Rectal smooth muscle tissue (tissue), 1 donor: ENCODE data around the gene CD302.
"Not testable (repeated sequence)": the region's sequence is repeated elsewhere in the genome, so short reads cannot be mapped to it uniquely, and the experiment has no call there.

Experiments used
- H3K27ac ChIP-seq: one replicate; pipeline ENCODE4 v1.7.0; 2013; ENCODE audit warnings: low read depth, low read length, inconsistent platforms
- H3K27me3 ChIP-seq: one replicate; pipeline ENCODE4 v1.7.0; 2013; ENCODE audit warnings: low read length; ENCODE audit not compliant: control insufficient read depth, insufficient read depth
- H3K36me3 ChIP-seq: one replicate; pipeline ENCODE4 v1.7.0; 2013; ENCODE audit warnings: low read length; ENCODE audit not compliant: control insufficient read depth, insufficient read depth
- H3K4me1 ChIP-seq: one replicate; pipeline ENCODE4 v1.7.0; 2013; ENCODE audit warnings: low read length; ENCODE audit not compliant: control insufficient read depth, insufficient read depth
- H3K4me3 ChIP-seq: one replicate; pipeline ENCODE4 v1.7.0; 2013; ENCODE audit warnings: low read length
- H3K9ac ChIP-seq: one replicate; pipeline ENCODE4 v1.7.0; 2013; ENCODE audit warnings: low read length

The CD302 gene

GRCh38 chr2:159760326-159760725, 37.7 kb downstream of the CD302 start:
- H3K36me3 ChIP-seq = peaks cover 3% of the 10 kb centered on the region
- H3K27me3 ChIP-seq = no peaks in the 10 kb centered on the region
- no peak overlapping the region for H3K27ac ChIP-seq

DNA sequence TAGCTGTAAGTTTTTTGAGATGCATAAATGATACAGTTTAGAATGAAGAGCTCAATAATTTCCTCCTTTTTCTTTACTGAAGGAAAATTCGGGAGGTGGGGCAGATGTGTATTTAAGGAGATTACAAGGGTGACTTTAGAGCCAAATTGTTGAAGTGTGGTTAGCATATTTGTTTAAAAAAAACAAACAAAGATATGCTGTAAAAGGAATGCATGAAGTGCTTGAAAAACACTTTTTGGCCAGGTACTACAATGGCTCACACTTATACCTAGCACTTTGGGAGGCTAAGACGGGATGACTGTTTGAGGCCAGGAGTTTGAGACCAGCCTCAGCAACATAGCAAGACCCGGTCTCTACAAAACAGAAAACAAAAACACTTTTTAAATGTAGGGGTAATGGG, 38.4 kb downstream of the CD302 start:
- no peaks in the 10 kb centered on the region for H3K4me1 ChIP-seq
- no peak overlapping the region for H3K9ac ChIP-seq
- H3K4me3 ChIP-seq = no peak overlapping the region
- no peak overlapping the region for H3K27ac ChIP-seq
- peaks cover 3% of the 10 kb centered on the region for H3K36me3 ChIP-seq
- H3K27me3 ChIP-seq = no peaks in the 10 kb centered on the region

More at GRCh38 chr2:159760326-159760725, 37.7 kb downstream of the CD302 start:
- no peak overlapping the region for H3K9ac ChIP-seq
- no peak overlapping the region for H3K4me3 ChIP-seq
- H3K4me1 ChIP-seq = no peaks in the 10 kb centered on the region

GRCh38 chr2:159758686-159759085, 39.3 kb downstream of the CD302 start:
- Histone ChIP-seq H3K9ac (no peak overlapping the region), H3K4me1 (no peaks in the 10 kb centered on the region), H3K36me3 (peaks cover 3% of the 10 kb centered on the region), H3K27ac (no peak overlapping the region), H3K4me3 (no peak overlapping the region), H3K27me3 (no peaks in the 10 kb centered on the region)

DNA sequence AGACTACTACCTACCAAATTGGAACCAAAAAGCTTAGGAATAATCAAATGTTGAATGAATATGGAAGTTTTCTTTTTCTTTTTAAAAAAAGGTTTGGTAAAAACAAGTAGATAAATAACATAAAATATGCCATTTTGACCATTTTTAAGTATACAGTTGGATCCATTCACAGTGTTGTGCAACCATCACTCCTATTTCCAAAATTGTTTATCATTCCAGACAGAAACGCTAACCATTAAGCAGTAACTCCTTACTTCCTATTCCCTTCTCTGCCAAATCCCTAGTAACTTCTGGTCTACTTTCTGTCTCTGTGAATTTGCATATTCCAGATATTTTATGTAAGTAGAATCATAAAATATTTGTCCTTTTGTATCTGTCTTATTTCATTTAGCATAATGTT, 39.8 kb downstream of the CD302 start:
- Histone ChIP-seq H3K27ac (no peak overlapping the region), H3K9ac (no peak overlapping the region), H3K4me3 (no peak overlapping the region), H3K27me3 (no peaks in the 10 kb centered on the region), H3K4me1 (no peaks in the 10 kb centered on the region), H3K36me3 (peaks cover 3% of the 10 kb centered on the region)

- Histone ChIP-seq H3K36me3 (peaks cover 7% of the 10 kb centered on the region), H3K4me1 (no peaks in the 10 kb centered on the region), H3K9ac (no peak overlapping the region), H3K27ac (no peak overlapping the region), H3K27me3 (no peaks in the 10 kb centered on the region), H3K4me3 (no peak overlapping the region)
Observed at GRCh38 chr2:159755788-159756187, 42.2 kb downstream of the CD302 start.

DNA sequence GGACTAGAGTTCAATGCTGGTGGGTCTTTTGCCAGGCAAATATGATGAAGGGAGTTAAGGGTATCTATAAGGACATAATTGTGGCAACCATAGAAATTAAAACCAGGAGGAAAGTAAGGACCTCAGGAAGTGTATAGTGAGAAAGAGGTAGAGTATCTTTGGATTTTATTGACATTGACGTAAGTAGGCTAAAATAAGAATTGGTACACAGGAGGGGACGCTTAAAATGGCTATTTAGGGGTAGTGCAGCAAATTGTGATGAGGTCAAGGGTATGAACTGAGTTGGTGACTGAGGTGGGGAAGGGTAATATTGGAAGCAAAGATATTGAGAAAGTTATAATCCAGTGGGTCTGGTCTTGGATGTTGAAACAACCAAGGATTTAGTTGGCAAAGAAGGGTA, 43.0 kb downstream of the CD302 start:
- Histone ChIP-seq H3K4me1 (no peaks in the 10 kb centered on the region), H3K9ac (no peak overlapping the region), H3K27me3 (no peaks in the 10 kb centered on the region), H3K4me3 (no peak overlapping the region), H3K27ac (no peak overlapping the region), H3K36me3 (peaks cover 7% of the 10 kb centered on the region)

DNA sequence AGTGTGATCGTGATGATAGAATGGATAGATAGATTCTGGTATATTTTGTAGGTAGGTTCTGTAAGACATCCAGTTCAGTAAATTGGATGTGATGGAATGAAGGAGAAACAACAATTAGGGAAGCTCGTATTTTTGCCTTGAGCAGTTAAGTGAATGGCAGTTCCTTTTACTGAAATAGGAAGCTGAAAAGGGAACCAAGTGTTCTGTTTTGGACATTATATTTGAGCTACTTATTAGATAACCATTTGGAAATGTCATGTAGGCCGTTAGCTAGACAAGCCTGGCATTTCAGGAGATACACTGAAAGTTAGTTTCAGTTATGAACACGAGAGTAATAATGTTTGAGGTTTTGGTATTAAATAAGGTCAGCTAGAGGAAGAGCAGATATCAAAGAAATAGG, 44.2 kb downstream of the CD302 start:
- Histone ChIP-seq H3K36me3 (peaks cover 4% of the 10 kb centered on the region), H3K4me3 (no peak overlapping the region), H3K27ac (no peak overlapping the region), H3K27me3 (no peaks in the 10 kb centered on the region), H3K4me1 (no peaks in the 10 kb centered on the region), H3K9ac (no peak overlapping the region)

GRCh38 chr2:159750873-159751272, 47.1 kb downstream of the CD302 start:
- H3K4me1 ChIP-seq = no peaks in the 10 kb centered on the region
- H3K27me3 ChIP-seq = no peaks in the 10 kb centered on the region
- peaks cover 17% of the 10 kb centered on the region for H3K36me3 ChIP-seq
- no peak overlapping the region for H3K9ac ChIP-seq
- H3K27ac ChIP-seq = no peak overlapping the region
- H3K4me3 ChIP-seq = no peak overlapping the region

DNA sequence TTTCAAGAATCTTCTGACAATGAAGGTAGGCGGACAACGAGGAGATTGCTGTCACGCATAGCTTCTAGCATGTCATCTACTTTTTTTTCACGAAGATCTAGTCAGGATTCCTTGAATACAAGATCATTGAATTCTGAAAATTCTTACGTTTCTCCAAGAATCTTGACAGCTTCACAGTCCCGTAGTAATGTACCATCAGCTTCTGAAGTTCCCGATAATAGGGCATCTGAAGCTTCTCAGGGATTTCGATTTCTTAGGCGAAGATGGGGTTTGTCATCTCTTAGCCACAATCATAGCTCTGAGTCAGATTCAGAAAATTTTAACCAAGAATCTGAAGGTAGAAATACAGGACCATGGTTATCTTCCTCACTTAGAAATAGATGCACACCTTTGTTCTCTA, 49.9 kb downstream of the CD302 start:
- H3K36me3 ChIP-seq = peaks cover 22% of the 10 kb centered on the region
- H3K4me3 ChIP-seq = no peak overlapping the region
- H3K27ac ChIP-seq = no peak overlapping the region
- no peaks in the 10 kb centered on the region for H3K27me3 ChIP-seq
- H3K4me1 ChIP-seq = no peaks in the 10 kb centered on the region
- H3K9ac ChIP-seq = no peak overlapping the region

- peaks cover 18% of the 10 kb centered on the region for H3K36me3 ChIP-seq
- not testable (repeated sequence) for H3K4me1 ChIP-seq, H3K27ac ChIP-seq, H3K4me3 ChIP-seq, H3K9ac ChIP-seq, H3K27me3 ChIP-seq
Observed at GRCh38 chr2:159745237-159745636, 52.8 kb downstream of the CD302 start.

DNA sequence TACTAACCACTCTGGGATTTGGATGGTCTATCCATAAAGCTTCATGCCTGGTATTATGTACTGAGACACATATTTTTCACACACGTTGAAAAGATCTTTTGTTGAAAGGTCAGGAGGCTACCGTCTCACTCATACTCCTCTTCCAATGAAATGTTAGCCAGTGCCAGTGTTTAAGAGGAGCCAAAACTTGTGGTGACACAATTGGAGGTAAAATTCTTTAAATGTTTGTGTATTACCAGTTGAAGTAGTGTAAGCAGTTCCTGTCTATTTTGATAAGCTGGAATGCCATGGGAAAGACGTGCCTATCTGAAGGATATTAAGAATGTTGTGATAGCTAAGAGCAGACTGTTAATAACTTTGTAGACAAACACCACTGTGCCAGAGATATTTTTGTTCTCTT, 53.6 kb downstream of the CD302 start:
- H3K27me3 ChIP-seq = no peaks in the 10 kb centered on the region
- no peak overlapping the region for H3K9ac ChIP-seq
- H3K4me3 ChIP-seq = no peak overlapping the region
- H3K36me3 ChIP-seq = peaks cover 18% of the 10 kb centered on the region
- H3K4me1 ChIP-seq = no peaks in the 10 kb centered on the region
- no peak overlapping the region for H3K27ac ChIP-seq

- Histone ChIP-seq H3K27ac (no peak overlapping the region), H3K4me1 (no peaks in the 10 kb centered on the region), H3K36me3 (peaks cover 25% of the 10 kb centered on the region), H3K27me3 (no peaks in the 10 kb centered on the region), H3K9ac (no peak overlapping the region), H3K4me3 (no peak overlapping the region)
Observed at GRCh38 chr2:159742846-159743245, 55.2 kb downstream of the CD302 start.

- Histone ChIP-seq H3K36me3 (peaks cover 22% of the 10 kb centered on the region), H3K4me1 (peaks cover 2% of the 10 kb centered on the region), H3K9ac (no peak overlapping the region), H3K27ac (no peak overlapping the region), H3K27me3 (no peaks in the 10 kb centered on the region), H3K4me3 (no peak overlapping the region)
Observed at GRCh38 chr2:159738509-159739390, 59.3 kb downstream of the CD302 start.
